ENCODE data around the gene RBM48. TPM values are rescaled to one million over a fixed set of nuclear protein-coding genes. Genes with fewer than 3 reads are reported as not detected.

The RBM48 gene
- total and polyA plus RNA-seq, 2 of the 13 experiments (the other 11 are each of a cell fraction or from before 2014, with no cell fraction given): 7.2 to 12.2 TPM

DNA sequence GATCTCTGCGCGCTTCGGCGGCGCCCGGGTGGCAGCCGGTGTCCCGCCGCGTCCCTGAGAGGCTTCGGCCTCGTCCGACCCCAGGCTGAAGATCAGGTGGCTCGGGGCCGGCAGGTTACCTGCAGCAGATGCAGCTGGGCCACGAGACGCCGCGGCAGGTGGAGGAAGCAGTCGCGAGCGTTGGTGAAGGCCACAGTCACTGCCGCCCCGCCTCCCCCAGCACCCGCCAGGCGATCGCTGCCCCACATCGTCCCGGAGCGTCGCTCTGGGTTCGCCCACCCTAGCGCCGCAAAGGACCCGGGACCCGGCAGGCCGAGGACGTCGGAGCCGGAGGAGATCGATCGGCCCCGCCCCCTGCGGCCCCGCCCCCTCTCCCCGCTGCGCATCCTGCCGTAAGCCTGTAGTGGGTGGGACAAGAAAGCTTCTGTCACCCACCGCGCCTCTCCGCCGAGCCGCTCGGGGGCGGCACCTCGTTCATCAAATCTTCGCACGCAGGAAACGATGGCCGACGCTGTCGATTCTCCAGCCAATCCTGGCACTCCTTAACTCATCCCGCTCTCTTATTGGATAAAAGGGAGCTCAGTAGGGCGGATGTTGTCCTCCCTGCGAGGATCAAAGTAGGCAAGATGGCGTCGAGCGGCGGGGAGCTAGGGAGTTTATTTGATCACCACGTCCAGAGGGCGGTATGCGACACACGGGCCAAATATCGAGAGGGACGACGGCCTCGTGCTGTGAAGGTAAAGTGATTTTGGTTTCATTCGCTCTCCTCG, at the start of gene RBM48, which contains the start of gene PEX1 (continued):
- TF ChIP-seq ZNF773 (CRISPR knock-in tag; IDR thresholded peaks at IDR 0.05; ENCODE audit: borderline replicate concordance) (no peak), ZNF589 (CRISPR knock-in tag; conservative IDR thresholded peaks at IDR 0.05) (peak; percentile 79; the same call in 1 of the 2 replicates), ZNF710 (CRISPR knock-in tag; IDR thresholded peaks at IDR 0.05; ENCODE audit: borderline replicate concordance) (0 out of 2 replicates have a peak, but pooled peaks have one; percentile 23), EP300 (IDR thresholded peaks at IDR 0.05; ENCODE audit: low read depth in 2 of 2, low read length in 2 of 2) (no peak), EP300 (CRISPR knock-in tag; IDR thresholded peaks at IDR 0.05; ENCODE audit: borderline replicate concordance) (no peak; the same call in 1 of the 2 replicates), ZNF674 (CRISPR knock-in tag; IDR thresholded peaks at IDR 0.05; ENCODE audit: low read depth) (0 out of 2 replicates have a peak, but pooled peaks have one; percentile 22), PHF20 (CRISPR knock-in tag; IDR thresholded peaks at IDR 0.05) (peak; percentile 97), ZNF879 (CRISPR knock-in tag; IDR thresholded peaks at IDR 0.05) (no peak), FOXP1 (IDR thresholded peaks at IDR 0.05) (no peak), FOXP1 (CRISPR knock-in tag; IDR thresholded peaks at IDR 0.05) (no peak), STAG1 (CRISPR knock-in tag; IDR thresholded peaks at IDR 0.05) (0 out of 2 replicates have a peak, but pooled peaks have one; percentile 6), ZNF720 (CRISPR knock-in tag; IDR thresholded peaks at IDR 0.05) (no peak), ZNF451 (CRISPR knock-in tag; IDR thresholded peaks at IDR 0.05) (no peak; the same call in none of the 2 replicates), SMC3 (IDR thresholded peaks at IDR 0.05; ENCODE audit: low read length) (no peak), HCFC1 (IDR thresholded peaks at IDR 0.05; ENCODE audit: low read depth, low read length) (peak; percentile 37; the same call in 1 of the 2 replicates), ZNF33A (CRISPR knock-in tag; IDR thresholded peaks at IDR 0.05; ENCODE audit: borderline replicate concordance) (no peak; the same call in 1 of the 2 replicates)
- TF ChIP-seq, protein P1, sequence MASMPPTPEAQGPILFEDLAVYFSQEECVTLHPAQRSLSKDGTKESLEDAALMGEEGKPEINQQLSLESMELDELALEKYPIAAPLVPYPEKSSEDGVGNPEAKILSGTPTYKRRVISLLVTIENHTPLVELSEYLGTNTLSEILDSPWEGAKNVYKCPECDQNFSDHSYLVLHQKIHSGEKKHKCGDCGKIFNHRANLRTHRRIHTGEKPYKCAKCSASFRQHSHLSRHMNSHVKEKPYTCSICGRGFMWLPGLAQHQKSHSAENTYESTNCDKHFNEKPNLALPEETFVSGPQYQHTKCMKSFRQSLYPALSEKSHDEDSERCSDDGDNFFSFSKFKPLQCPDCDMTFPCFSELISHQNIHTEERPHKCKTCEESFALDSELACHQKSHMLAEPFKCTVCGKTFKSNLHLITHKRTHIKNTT (CRISPR knock-in tag; IDR thresholded peaks at IDR 0.05): no peak
- TF ChIP-seq, protein P2, sequence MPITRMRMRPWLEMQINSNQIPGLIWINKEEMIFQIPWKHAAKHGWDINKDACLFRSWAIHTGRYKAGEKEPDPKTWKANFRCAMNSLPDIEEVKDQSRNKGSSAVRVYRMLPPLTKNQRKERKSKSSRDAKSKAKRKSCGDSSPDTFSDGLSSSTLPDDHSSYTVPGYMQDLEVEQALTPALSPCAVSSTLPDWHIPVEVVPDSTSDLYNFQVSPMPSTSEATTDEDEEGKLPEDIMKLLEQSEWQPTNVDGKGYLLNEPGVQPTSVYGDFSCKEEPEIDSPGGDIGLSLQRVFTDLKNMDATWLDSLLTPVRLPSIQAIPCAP (CRISPR knock-in tag; IDR thresholded peaks at IDR 0.05; ENCODE audit: low read depth): no peak
- TF ChIP-seq, protein P3, sequence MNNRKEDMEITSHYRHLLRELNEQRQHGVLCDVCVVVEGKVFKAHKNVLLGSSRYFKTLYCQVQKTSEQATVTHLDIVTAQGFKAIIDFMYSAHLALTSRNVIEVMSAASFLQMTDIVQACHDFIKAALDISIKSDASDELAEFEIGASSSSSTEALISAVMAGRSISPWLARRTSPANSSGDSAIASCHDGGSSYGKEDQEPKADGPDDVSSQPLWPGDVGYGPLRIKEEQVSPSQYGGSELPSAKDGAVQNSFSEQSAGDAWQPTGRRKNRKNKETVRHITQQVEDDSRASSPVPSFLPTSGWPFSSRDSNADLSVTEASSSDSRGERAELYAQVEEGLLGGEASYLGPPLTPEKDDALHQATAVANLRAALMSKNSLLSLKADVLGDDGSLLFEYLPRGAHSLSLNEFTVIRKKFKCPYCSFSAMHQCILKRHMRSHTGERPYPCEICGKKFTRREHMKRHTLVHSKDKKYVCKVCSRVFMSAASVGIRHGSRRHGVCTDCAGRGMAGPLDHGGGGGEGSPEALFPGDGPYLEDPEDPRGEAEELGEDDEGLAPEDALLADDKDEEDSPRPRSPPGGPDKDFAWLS (CRISPR knock-in tag; IDR thresholded peaks at IDR 0.05; ENCODE audit: borderline replicate concordance): no peak
- TF ChIP-seq, protein P4, sequence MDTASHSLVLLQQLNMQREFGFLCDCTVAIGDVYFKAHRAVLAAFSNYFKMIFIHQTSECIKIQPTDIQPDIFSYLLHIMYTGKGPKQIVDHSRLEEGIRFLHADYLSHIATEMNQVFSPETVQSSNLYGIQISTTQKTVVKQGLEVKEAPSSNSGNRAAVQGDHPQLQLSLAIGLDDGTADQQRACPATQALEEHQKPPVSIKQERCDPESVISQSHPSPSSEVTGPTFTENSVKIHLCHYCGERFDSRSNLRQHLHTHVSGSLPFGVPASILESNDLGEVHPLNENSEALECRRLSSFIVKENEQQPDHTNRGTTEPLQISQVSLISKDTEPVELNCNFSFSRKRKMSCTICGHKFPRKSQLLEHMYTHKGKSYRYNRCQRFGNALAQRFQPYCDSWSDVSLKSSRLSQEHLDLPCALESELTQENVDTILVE (CRISPR knock-in tag; IDR thresholded peaks at IDR 0.05): peak; percentile 53
- TF ChIP-seq, protein P5, sequence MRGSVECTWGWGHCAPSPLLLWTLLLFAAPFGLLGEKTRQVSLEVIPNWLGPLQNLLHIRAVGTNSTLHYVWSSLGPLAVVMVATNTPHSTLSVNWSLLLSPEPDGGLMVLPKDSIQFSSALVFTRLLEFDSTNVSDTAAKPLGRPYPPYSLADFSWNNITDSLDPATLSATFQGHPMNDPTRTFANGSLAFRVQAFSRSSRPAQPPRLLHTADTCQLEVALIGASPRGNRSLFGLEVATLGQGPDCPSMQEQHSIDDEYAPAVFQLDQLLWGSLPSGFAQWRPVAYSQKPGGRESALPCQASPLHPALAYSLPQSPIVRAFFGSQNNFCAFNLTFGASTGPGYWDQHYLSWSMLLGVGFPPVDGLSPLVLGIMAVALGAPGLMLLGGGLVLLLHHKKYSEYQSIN (CRISPR knock-in tag; IDR thresholded peaks at IDR 0.05; ENCODE audit: borderline replicate concordance): no peak
